GM12891 (cell line): ENCODE results near the gene TMEM145.

Experiments
- PAX5 ChIP-seq: IDR thresholded peaks from 2 replicates; pipeline ENCODE4 v1.6.1; 2011; ENCODE audit warnings: low read length, moderate library complexity, mild to moderate bottlenecking; ENCODE audit not compliant: insufficient read depth, severe bottlenecking
- POLR2A ChIP-seq: IDR thresholded peaks from 2 replicates; pipeline ENCODE4 v1.6.1; 2011; ENCODE audit warnings: low read depth, low read length, control low read depth
- POLR2AphosphoS5 ChIP-seq: IDR thresholded peaks from 2 replicates; pipeline ENCODE4 v1.6.1; 2011; ENCODE audit warnings: low read depth, low read length, control low read depth
- POU2F2 ChIP-seq: IDR thresholded peaks from 2 replicates; pipeline ENCODE4 v1.6.1; 2011; ENCODE audit warnings: low read depth, mild to moderate bottlenecking, control low read depth, low read length, moderate library complexity
- SPI1 ChIP-seq: IDR thresholded peaks from 2 replicates; pipeline ENCODE4 v1.6.1; 2011; ENCODE audit warnings: low read depth, low read length, control low read depth
- TAF1 ChIP-seq: IDR thresholded peaks from 2 replicates; pipeline ENCODE4 v1.6.1; 2011; ENCODE audit warnings: low read depth, low read length, control low read depth

- no peak for TF ChIP-seq POLR2A
- no peak for TF ChIP-seq POLR2AphosphoS5
- TF ChIP-seq TAF1: no peak
- no peak for TF ChIP-seq PAX5
- TF ChIP-seq SPI1: no peak
- TF ChIP-seq POU2F2: no peak
Observed at GRCh38 chr19:42287827-42288107, 25.3 kb upstream of the TMEM145 start.
